Osteocyte (in vitro differentiated cells): ENCODE results near the gene KISS1. TPM values are rescaled to one million over a fixed set of nuclear protein-coding genes. Genes with fewer than 3 reads are reported as not detected.

Experiments
- DNase-seq: peaks from one replicate; pipeline ENCODE4 v3.0.0; 2021; ENCODE audit warnings: mixed read lengths; ENCODE audit not compliant: unreplicated experiment; ENCODE audit errors: extremely low spot score
- H3K27ac Mint-ChIP-seq: one replicate; pipeline ENCODE4 v1.8.0; 2021; ENCODE audit warnings: mild to moderate bottlenecking, mixed read lengths; ENCODE audit not compliant: unreplicated experiment
- H3K27me3 Mint-ChIP-seq: one replicate; pipeline ENCODE4 v1.8.0; 2021; ENCODE audit warnings: mixed read lengths; ENCODE audit not compliant: unreplicated experiment
- H3K36me3 Mint-ChIP-seq: one replicate; pipeline ENCODE4 v1.8.0; 2021; ENCODE audit warnings: mixed read lengths; ENCODE audit not compliant: unreplicated experiment
- H3K4me1 Mint-ChIP-seq: one replicate; pipeline ENCODE4 v1.8.0; 2021; ENCODE audit warnings: mixed read lengths; ENCODE audit not compliant: unreplicated experiment
- H3K4me3 Mint-ChIP-seq: one replicate; pipeline ENCODE4 v1.8.0; 2021; ENCODE audit warnings: mild to moderate bottlenecking, moderate library complexity, mixed read lengths; ENCODE audit not compliant: unreplicated experiment
- H3K9me3 Mint-ChIP-seq: one replicate; pipeline ENCODE4 v1.8.0; 2021; ENCODE audit warnings: mixed read lengths; ENCODE audit not compliant: unreplicated experiment
- CTCF ChIP-seq: fragments of 200-600 bp; sonication (generic); IDR thresholded peaks from 2 replicates; pipeline ENCODE4 v1.5.0; 2021; ENCODE audit warnings: antibody characterized with exemption, mild to moderate bottlenecking, moderate library complexity
- total RNA-seq: library from RNA; stranded (reverse); gene quantifications from 2 replicates; pipeline ENCODE4 v1.2.1, GENCODE V29; 2021

Gene KISS1
- total RNA-seq, 1 donor from 2014 or later, result not detected

- Mint-ChIP-seq H3K27ac (no peak overlapping the region), H3K4me3 (no peak overlapping the region), H3K36me3 (peaks cover under 1% of the 10 kb centered on the region), H3K9me3 (no peaks in the 10 kb centered on the region), H3K4me1 (peaks cover 15% of the 10 kb centered on the region), H3K27me3 (no peaks in the 10 kb centered on the region)
- DNase-seq, result no peak
- no peak for TF ChIP-seq CTCF
These were observed 50.0 kb downstream of the KISS1 start for GRCh38 chr1:204146309-204146708.

GRCh38 chr1:204145033-204145504 is 51.2 kb downstream of the KISS1 start:
- no peaks in the 10 kb centered on the region for H3K9me3 Mint-ChIP-seq
- no peak overlapping the region for H3K27ac Mint-ChIP-seq
- no peak overlapping the region for H3K4me3 Mint-ChIP-seq
- H3K4me1 Mint-ChIP-seq, result peaks cover 6% of the 10 kb centered on the region
- DNase-seq, result no peak
- H3K36me3 Mint-ChIP-seq, result peaks cover 6% of the 10 kb centered on the region
- no peaks in the 10 kb centered on the region for H3K27me3 Mint-ChIP-seq
- TF ChIP-seq CTCF, result no peak

GRCh38 chr1:204143276-204144041 is 52.8 kb downstream of the KISS1 start:
- H3K27me3 Mint-ChIP-seq, result no peaks in the 10 kb centered on the region
- TF ChIP-seq CTCF, result no peak
- no peaks in the 10 kb centered on the region for H3K9me3 Mint-ChIP-seq
- H3K36me3 Mint-ChIP-seq, result peaks cover 12% of the 10 kb centered on the region
- H3K4me1 Mint-ChIP-seq, result no peaks in the 10 kb centered on the region
- no peak overlapping the region for H3K4me3 Mint-ChIP-seq
- H3K27ac Mint-ChIP-seq, result no peak overlapping the region
- DNase-seq, result no peak

- no peak for DNase-seq
- Mint-ChIP-seq H3K27ac (no peak overlapping the region), H3K9me3 (no peaks in the 10 kb centered on the region), H3K27me3 (no peaks in the 10 kb centered on the region), H3K4me1 (no peaks in the 10 kb centered on the region), H3K36me3 (peaks cover 12% of the 10 kb centered on the region), H3K4me3 (no peak overlapping the region)
- TF ChIP-seq CTCF, result no peak
These were observed 54.0 kb downstream of the KISS1 start for GRCh38 chr1:204142032-204142974.

- H3K36me3 Mint-ChIP-seq, result peaks cover 12% of the 10 kb centered on the region
- H3K27ac Mint-ChIP-seq, result no peak overlapping the region
These were observed 55.2 kb downstream of the KISS1 start for GRCh38 chr1:204141131-204141530.

More at GRCh38 chr1:204141131-204141530, 55.2 kb downstream of the KISS1 start:
- TF ChIP-seq CTCF, result no peak
- Mint-ChIP-seq H3K9me3 (no peaks in the 10 kb centered on the region), H3K4me1 (no peaks in the 10 kb centered on the region), H3K27me3 (no peaks in the 10 kb centered on the region), H3K4me3 (no peak overlapping the region)
- no peak for DNase-seq
